GM18861 (cell line): ENCODE results near the gene ITGBL1.

ENCODE experiments used
- ATAC-seq: cut with Tn5 transposase; IDR thresholded peaks from one replicate; pipeline ENCODE4 v1.9.1; 2021; ENCODE audit not compliant: unreplicated experiment

The ITGBL1 gene

DNA sequence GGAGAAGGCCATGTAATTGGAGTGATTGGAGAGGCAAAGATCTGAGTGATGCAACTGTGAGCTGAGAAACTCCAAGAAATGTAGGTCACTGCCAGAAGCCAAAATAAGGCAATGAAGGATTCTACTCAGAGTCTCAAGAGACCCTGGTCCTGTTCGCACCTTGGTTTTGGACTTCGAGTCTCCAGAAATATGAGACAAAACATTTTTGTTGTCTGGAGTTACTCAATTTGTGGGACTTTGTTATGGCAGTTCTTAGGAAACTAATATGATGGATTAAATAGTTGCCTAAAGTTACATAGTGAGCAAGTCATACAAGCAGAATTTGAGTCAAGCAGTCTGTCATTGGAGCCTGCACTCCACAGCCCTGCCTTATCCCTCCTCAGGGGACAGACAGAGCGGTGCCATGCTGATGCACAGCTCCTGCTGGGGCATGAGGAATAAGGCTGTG lies 104.2 kb downstream of the ITGBL1 start:
- ATAC-seq: no peak

DNA sequence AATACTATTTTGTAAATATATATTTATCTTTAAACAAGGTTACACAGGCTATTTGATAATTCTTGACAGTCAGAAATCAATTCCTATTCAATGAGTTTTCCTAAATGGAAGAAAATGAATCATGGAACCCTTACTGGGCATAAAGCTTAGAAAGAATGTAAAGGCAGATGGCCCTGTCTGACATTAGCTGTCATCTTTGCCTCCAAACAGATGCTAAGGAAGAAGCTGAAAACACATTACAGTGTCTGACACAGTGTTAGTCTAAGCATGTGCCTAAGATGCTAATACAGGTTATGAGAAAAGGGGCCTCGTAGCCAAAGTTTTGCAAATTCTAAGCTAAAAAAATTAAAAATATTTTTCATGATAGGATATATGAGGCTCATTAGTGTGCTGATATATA lies 112.8 kb downstream of the ITGBL1 start:
- no peak for ATAC-seq

GRCh38 chr13:101567841-101568240 lies 115.4 kb downstream of the ITGBL1 start:
- no peak for ATAC-seq

DNA sequence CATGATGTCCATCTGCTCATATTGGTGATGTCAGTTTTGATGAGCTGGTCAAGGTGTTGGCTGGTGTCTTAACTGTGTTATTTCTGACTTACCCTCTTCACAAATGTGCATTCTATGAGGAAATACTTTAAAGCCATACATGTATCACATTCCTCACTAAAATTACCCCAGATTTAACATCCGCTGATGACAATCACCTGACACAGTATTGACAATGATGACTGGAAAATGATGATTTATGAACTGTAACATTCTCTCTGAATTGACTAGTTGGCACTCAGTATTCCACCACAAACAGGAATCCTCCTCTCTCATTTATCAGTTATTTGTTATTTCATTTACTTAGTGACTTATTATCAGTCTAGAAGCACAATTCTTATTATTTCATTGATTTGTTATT lies 117.3 kb downstream of the ITGBL1 start:
- no peak for ATAC-seq

DNA sequence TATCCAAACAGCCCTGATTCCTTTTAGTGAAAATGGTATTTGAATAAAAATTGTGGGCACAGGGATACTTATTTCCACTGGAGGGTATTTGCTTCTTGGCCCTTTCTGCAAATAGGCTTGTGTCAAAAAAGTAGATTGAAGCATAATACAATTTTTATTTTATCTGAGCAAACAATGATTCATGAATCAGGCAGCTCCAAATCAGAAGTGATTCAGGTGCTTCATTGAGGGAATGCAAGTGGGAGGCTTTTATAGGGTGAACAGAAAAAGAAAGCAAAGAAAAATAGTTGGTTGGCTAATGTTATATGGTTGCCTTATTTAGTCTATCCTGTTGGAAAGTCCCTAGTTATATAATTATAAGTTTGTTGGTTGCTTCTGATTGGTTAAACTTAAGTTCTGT lies 117.9 kb downstream of the ITGBL1 start:
- no peak for ATAC-seq

DNA sequence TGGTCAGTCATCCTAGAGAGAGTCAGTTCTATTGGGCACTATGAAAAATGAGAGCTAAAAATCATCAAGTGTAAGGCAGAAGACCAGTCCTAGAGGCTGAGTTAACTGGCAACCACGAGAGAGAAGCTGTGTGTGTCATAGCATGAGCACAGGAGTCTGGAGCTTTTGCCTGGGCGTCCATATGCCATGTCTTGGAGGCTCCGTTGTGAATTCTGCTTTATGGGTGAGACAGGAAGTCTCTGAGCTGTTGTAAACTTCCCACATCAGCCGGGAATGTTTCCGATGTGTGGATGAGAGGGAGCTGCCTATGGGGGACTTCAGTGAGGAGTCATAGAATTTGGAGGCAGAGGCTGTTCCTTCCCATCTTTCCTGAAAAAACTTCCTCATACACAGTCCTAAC lies 120.0 kb downstream of the ITGBL1 start:
- no peak for ATAC-seq

GRCh38 chr13:101575581-101575980 lies 123.1 kb downstream of the ITGBL1 start:
- ATAC-seq: no peak

DNA sequence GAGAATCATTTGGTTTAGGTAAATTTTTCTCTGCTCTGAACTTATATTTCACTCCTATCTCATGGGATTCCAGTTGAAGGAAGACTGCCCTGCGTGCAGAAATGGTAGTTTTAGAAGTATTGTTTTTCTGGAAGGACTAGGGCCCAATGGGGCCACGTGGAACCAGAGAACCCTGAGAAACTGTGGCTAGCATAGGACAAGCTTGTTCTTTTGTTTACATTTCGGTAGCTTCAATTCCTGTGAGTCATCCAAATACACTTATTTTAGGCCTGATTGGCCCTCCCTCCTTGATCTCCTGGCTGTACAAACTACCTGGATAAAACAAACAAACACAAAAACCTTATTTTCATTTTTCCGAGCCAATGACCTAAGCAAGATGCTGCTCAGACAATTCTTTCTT lies 124.0 kb downstream of the ITGBL1 start:
- no peak for ATAC-seq

GRCh38 chr13:101576977-101577376 lies 124.5 kb downstream of the ITGBL1 start:
- ATAC-seq: no peak

DNA sequence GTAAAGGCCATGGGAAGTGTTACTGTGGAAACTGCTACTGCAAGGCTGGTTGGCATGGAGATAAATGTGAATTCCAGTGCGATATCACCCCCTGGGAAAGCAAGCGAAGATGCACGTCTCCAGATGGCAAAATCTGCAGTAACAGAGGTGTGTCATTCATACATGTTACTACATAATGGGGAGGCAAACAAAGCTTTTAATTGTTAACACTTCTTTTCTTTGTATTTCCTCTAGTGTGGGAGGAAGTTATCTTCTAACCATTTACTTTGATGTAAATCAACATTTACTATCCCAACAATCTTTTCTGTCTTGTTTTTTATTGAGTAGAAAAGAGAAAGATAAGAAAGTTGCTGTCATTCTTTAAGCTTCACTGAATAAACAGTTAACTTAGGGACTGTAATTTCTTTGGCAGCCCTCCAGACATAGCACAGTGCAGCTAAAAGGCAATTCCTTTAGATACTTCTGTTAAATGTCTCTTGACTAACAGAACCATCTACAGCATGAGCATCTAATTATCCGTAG lies 126.9 kb downstream of the ITGBL1 start:
- no peak for ATAC-seq

DNA sequence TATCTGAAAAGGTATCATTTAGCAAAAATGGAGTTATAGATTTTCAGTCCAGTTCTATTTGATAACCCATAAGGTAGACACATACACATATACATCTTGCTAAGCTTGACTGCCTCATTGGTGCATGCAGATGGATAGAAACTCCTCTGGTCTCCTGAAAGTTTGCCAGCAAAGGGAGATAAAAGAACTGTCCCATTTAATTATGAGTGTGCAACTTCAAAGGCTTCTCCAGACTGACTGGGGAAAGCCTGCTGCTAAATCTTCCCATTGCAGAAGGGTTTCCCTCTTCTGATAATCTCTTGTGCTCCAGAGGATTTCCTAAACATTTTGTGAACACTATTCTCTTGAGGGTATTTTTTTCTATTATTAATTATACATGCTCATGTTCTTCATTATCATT lies 131.9 kb downstream of the ITGBL1 start:
- ATAC-seq: no peak

DNA sequence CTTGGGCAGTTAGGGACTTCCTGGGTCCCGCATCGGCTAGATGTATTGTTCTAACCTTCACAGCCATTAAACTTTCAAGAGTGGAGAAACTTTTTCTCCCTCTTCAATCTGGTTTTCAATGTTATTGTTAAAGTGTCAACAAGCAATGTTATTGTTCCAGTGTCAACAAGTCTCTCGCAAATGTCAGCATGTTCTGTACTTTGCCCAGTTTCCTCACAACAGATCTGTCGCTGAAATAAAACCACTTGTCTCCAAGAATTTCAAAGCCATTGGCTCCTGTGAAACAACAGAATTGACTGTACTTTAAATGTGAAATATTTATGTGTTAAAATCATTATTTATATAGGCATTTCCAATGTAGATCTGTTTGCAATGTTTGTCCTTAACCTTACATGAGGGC lies 138.0 kb downstream of the ITGBL1 start:
- no peak for ATAC-seq

DNA sequence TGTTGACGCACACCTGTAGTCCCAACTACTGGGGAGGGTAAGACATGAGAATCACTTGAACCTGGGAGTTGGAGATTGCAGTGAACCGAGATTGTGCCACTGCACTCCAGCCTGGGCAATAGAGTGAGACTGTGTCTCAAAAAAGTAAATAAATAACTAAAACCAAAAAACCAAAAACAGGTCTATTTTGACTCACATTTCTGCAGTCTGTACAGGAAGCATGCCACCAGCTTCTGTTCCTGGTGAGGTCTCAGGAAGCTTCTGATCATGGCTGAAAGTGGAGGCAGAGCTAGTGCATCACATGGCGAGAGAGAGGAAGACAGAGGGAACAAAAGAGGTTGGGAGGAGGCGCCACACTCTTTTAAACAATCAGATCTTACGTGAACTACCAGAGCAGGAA lies 142.5 kb downstream of the ITGBL1 start:
- peak; percentile 79 for ATAC-seq

GRCh38 chr13:101596803-101597202 lies 144.3 kb downstream of the ITGBL1 start:
- no peak for ATAC-seq

GRCh38 chr13:101611491-101612475 lies 159.3 kb downstream of the ITGBL1 start:
- ATAC-seq: no peak

GRCh38 chr13:101612735-101613134 lies 160.3 kb downstream of the ITGBL1 start:
- ATAC-seq: no peak

DNA sequence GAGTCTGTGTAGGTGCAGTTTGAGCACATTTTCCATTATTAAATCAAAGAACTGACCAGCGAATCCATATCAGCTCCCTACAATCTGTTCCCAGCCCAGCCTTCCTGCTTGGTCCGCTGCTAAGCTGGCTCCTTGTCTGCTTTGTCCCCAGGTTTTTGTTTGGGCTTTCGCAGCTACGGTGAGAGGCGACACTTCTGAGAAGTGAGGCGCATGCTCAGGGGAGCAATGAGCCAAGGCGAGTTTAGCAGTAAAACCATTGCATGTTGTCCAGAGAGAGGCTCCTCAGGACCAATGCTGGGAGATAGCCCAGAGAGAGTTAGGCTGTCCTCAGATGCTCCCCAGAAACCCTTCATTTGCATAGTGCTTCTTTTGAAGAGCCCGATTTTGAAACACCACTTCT lies 162.0 kb downstream of the ITGBL1 start:
- ATAC-seq: no peak

- ATAC-seq: no peak
Measured at GRCh38 chr13:101618440-101619187, 166.1 kb downstream of the ITGBL1 start.

- no peak for ATAC-seq
Measured at GRCh38 chr13:101621099-101621498, 168.6 kb downstream of the ITGBL1 start.

DNA sequence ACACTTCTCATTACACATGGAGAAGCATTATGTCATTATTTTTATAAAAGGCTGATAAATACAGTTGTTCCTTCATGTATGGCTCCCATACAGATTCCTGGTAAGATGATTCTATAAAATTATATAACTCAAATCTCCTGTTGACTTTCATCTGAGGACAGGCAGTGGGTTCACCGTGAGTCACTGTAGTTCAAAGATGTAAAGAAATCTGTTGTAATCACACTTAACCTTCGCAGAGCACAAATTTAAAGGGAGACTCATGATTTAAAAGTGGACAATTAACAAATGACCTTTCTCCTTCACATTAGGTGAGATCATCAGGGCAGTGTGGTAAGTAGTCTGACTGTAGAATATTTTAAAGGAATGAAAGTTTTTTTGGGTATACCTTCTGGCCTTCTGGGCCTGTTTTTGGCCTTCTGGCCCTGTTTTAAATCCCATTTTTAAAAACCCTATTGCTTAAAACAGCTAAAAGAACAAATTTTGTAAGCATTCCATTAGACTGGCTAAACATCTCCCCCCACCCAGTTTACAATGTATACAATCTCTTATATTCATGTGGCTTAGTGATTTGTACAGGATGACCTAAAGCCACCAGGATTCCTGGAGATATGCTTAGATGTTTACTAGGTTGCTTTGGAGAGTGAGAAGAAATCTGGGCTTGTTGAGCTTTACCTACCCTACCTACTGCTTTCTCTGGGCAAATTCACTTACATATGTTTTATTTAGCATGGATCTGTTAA lies 171.2 kb downstream of the ITGBL1 start:
- ATAC-seq: no peak
